ENCODE results near the gene GNAZ.

DNA sequence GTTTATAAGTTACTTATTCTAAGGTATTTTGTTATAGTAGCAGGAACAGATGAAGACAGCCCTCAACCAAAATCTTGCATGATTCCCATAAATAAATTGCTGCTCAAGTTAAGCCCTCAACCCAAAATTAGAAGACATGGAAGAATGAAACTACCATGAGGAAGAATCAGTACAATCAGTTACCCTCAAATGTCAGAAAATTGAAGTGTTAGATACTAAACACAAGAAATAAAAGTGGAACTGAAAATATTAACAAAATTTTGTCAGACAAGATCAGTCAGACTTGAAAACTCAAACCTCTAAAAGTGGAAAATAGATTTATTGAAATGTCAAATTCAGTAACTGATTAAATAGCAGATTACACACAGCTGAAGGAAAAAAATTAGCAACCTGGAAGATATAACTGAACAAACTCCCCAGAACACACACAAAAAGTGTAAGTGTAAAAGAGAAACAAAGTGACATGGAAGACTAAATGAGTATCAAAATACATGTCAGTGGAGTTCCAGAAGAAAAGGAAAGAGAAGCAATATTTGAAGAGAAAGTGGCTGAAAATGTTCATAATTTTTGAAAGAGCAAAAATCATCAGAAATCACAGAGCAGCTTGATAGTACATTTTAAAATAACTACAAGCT lies 49.5 kb upstream of the GNAZ start:
- no peak for TF ChIP-seq POLR2A (IDR thresholded peaks at IDR 0.05)
- TF ChIP-seq, protein P1, sequence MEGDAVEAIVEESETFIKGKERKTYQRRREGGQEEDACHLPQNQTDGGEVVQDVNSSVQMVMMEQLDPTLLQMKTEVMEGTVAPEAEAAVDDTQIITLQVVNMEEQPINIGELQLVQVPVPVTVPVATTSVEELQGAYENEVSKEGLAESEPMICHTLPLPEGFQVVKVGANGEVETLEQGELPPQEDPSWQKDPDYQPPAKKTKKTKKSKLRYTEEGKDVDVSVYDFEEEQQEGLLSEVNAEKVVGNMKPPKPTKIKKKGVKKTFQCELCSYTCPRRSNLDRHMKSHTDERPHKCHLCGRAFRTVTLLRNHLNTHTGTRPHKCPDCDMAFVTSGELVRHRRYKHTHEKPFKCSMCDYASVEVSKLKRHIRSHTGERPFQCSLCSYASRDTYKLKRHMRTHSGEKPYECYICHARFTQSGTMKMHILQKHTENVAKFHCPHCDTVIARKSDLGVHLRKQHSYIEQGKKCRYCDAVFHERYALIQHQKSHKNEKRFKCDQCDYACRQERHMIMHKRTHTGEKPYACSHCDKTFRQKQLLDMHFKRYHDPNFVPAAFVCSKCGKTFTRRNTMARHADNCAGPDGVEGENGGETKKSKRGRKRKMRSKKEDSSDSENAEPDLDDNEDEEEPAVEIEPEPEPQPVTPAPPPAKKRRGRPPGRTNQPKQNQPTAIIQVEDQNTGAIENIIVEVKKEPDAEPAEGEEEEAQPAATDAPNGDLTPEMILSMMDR (IDR thresholded peaks at IDR 0.05) = no peak

Measured in esophagus squamous epithelium (tissue), 4 donors.